Keratinocyte (primary cell): Measurements from ENCODE around the gene ANAPC1.
"Not testable (repeated sequence)": the region's sequence is repeated elsewhere in the genome, so short reads cannot be mapped to it uniquely, and the experiment has no call there.

ENCODE experiments used
- CTCF ChIP-seq, 3 experiments: IDR thresholded peaks in 1 of 3; conservative IDR thresholded peaks in 1 of 3; optimal IDR thresholded peaks in 1 of 3; 2 replicates in 2 of 3; 3 replicates in 1 of 3; pipeline versions ENCODE3 to v1.5.1; 2011; ENCODE audit warnings: low read length in 3 of 3, mild to moderate bottlenecking in 3 of 3, moderate library complexity in 2 of 3, control low read depth in 1 of 3, inconsistent platforms in 1 of 3; ENCODE audit not compliant: insufficient read depth in 2 of 3; ENCODE audit errors: extremely low read depth in 1 of 3
- EZH2 ChIP-seq: IDR thresholded peaks from one replicate; pipeline ENCODE4 v1.6.1; 2012; ENCODE audit warnings: inconsistent platforms, mild to moderate bottlenecking, low read length, moderate library complexity

DNA sequence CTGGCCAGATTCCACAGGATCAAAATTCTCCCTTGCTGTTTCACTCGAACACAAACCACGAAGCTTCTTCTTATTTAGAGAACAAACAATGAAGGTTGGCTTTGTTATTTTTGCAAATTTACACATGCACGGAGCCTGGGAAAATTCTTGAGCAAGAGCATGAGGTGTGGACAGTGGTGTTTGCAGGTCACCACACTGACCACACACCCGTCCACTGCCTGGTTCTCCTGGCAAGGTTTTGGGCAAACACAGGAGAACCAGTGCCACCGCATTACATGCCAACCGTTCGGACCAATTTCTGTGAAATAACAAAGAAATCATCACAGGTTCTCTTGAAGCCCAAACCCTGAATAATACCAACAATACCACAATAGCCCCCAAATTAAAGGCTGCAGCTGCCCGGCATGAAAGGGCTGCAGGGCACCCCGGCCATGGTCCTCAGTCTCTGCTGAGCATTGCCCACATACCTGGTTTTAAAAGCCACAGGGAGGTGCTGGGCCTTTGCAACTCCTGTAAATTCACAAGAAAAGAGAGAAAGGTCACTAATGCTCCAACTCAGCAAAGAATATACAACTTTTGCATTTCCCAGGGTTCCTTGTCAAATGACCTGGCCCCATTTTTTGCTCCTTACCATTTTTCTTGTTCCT, 154.1 kb downstream of the ANAPC1 start:
- TF ChIP-seq CTCF (optimal IDR thresholded peaks at IDR 0.05 in 1 of 3, IDR thresholded peaks at IDR 0.05 in 1 of 3, conservative IDR thresholded peaks at IDR 0.05 in 1 of 3; ENCODE audit: extremely low read depth in 1 of 3, insufficient read depth in 2 of 3, low read length in 3 of 3); EZH2: not testable (repeated sequence)
